ENCODE data around the gene ARSB.
"Not testable (repeated sequence)": the region's sequence is repeated elsewhere in the genome, so short reads cannot be mapped to it uniquely, and the experiment has no call there.

ARSB gene

GRCh38 chr5:78929833-78930232 lies 55.3 kb downstream of the ARSB start:
- no peak for DNase-seq

DNA sequence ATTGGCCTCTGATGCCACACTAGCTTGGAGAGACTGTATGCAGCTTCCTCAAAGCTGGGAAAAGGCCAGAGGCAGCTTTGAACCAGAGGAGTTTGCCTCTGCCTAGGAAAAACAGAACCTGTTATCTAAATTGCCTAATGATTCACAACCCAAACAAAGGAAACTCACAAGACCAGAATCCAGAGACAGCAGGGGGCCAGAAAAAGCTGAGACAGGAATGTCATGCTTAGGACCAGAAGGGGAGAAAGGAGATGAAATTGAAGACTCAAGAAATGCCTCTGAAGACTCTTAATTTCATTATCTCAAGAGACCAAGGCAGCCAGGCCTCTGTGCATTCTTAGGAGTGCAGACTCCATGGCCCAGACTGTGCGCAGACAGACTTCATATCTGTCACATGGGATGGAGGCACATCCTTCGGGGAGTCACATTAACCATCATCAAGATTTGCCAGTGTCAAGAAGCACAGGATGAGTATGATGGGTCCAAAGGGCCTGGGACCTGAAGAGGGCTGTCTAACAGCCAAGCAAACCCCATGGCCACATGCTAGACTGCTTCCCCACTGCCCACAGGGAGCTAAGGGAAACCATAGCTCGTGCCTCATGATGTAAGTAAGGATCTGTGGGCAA lies 57.3 kb downstream of the ARSB start:
- no peak for DNase-seq

DNA sequence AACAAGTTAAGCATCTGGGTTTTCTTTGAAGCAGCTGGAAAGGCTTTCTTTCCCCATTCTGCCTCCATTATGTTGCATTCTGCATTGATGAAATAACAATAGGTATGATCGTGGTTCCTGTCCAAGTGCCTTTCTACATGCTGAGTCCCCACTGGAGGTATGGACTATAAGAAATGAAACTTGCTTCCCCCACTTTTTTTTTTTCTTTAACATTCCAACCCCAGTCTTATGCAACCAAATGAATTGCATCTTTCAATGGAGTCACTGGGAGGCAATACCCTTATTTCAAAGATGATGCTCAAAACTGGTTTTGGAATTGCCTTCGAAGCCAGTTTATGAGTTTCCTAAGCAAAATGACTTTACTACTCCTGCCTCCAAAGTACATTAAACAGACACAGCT lies 58.9 kb downstream of the ARSB start:
- DNase-seq: no peak

DNA sequence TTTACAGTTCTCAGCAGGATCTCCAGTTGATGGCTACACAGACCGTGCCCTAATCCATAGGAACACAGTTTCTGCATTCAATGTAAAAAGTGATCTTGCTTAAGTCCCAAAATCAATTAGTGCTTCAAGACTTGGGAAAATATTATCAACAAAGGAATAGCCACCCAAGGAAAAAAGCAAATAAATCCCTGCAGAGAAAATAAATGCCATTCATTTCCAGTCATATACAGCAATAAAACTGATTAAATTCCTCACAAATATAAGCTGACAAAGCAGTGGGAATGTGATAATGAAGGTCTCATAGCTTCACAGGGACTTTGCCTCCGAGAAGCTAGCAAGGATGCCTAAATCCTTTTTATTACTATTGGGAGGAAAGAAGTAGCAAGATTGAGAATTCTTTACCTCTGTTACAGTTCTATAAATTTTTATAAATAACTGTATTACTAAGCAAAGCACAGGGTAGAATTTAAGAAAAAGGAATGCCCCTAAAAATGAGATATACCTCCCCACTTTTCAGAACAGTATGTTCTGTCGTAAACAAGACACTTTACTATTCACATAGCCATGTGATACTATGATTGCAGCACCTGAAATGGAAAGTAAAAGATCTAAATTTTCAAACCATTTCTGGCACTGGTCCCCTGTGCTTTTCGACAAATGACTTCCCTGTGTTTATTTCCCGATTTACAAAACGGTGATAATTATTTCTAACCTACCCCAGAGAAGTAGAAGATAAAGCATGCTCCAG lies 59.8 kb downstream of the ARSB start:
- DNase-seq: no peak

GRCh38 chr5:78923622-78923970 lies 61.5 kb downstream of the ARSB start:
- DNase-seq: no peak

GRCh38 chr5:78922879-78923621 lies 62.1 kb downstream of the ARSB start:
- no peak for DNase-seq

- DNase-seq: no peak
These were observed 64.5 kb downstream of the ARSB start for GRCh38 chr5:78920604-78921003.

- DNase-seq: no peak
These were observed 65.3 kb downstream of the ARSB start for GRCh38 chr5:78919796-78920195.

- no peak for DNase-seq
These were observed 69.1 kb downstream of the ARSB start for GRCh38 chr5:78916044-78916443.

DNA sequence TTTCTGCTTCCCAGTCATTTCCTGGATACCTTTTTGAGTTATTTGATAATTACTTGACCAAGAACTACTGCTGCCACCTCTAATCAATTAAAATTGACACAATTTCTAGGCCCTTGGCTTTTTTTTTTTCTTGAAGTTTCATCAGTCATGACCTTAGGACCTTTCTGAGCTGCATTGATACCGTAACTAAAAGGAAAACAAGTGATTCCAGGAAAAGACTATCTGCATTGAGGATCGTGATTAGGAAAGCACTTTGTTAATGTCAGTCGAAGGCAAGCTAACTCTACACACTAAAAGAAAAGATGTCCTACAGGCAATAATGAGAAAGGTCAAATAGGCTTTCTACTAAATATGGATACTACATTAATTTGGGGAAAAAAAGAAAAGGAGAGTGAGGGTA lies 69.9 kb downstream of the ARSB start:
- no peak for DNase-seq

DNA sequence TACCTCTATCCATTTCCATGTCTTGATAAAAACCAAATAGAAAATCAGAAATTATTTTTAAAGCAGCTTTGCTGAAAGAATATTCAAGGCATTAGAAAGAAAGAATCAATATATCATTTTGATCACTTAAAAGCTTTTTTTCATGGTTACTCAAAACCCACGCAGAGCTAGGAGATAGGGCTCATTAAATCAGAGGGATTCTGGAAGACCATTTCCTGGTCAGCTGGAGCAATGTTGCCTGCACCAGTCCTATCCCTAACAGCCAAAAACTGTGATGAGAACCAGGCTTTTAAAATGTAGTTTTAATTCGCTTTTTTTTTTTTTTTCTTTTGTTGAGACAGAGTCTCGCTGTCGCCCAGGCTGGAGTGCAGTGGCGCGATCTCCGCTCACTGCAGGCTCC lies 72.3 kb downstream of the ARSB start:
- DNase-seq: no peak

GRCh38 chr5:78912085-78912771 lies 72.9 kb downstream of the ARSB start:
- DNase-seq: no peak

GRCh38 chr5:78909224-78909983 lies 75.7 kb downstream of the ARSB start:
- not testable (repeated sequence) for DNase-seq

GRCh38 chr5:78908173-78909061 lies 76.7 kb downstream of the ARSB start:
- no peak for DNase-seq

DNA sequence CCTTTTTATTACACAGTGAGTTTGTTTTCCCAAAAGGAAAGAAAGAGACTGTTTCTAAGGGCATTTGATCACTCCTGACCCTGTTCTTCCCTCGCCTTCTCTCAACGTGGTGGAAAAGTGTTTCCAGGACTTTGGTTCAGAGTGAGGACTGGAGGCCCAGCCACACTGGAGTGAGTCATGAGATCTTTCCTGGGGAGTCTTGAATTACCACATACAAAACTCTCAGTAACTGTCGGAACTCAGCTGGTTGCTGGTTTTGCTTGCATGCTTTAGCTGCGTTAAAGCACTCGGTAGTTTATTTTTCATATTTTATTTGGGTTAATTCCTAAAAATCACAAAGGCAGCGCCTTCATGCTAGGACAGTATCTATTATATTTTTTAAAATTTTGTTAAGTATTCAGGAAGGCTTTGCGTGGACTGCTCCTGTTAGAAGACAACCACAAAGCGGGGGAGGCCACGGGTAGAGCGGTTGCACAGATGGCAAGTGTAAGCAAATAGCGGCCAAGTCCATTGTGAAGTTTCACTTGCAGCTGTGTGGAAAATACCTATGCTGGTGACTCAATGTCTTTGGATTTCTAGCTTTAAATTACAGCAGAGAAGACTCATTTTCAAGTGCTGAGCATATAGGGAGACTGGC lies 77.7 kb downstream of the ARSB start:
- DNase-seq: no peak

DNA sequence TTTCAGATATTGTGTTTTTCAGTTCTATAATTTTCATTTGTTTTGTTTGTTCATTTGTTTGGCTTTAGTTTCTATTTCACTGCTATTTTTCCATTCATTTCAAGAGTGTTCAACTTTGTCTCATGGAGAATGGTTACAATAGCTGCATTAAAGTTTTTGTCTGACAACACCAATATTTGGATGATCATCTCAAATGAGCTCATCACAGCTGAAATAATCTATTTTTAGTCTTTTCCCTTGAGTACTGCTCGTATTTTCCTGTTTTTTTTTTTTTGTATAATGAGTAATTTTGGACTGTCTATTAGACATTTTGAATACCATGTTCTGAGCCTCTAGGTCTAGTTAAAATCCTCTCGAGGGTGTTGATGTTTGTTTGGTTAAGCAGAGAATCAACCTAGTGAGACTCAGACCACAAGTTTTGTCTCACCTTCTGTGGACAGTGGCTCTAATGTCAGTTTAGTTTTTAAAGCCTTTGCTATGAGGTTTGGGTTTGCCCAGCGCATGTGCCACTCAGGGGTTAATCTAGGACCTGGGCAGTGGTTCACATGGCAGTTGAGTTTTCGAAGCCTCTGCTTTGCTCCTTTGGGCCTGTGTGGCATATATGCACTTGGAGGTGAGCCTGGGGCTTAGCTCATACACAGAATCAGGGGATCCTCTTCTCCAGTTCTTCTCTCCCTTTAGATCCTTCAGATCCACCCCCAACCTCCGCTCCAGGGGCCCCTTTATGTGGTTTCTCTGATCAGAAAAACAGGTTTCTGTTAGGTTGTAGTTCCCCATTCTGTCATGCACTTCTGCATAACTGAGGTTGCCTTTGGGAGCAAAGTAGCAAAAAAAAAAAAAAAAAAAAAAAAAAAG lies 79.8 kb downstream of the ARSB start:
- no peak for DNase-seq

- DNase-seq: no peak
These were observed 81.2 kb downstream of the ARSB start for GRCh38 chr5:78903861-78904260.

DNA sequence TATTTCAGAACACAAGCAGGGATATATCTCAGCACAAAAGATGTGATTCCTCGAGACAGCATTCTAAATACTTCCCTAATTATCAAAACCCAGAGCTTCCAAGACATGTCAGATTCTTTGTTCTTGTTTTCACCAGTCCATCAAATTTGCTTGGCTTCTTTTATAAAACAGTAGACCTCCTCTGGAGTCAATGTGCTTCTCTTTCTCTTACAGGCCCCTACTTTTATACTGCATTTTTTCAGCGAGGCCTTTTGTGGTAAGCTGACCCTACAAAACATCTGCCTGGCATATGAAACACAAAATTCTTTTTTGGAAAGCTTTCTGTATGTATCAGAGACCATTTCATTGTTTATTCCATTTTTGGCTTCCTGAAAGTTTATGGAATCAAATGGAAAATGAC lies 81.8 kb downstream of the ARSB start:
- DNase-seq: no peak

- DNase-seq: no peak
These were observed 85.2 kb downstream of the ARSB start for GRCh38 chr5:78899922-78900362.

- no peak for DNase-seq
These were observed 89.0 kb downstream of the ARSB start for GRCh38 chr5:78896132-78896531.

Data from central memory CD4-positive, alpha-beta T cell (primary cell).